HS-27A (cell line): ENCODE data around the gene EFCAB8.

Source experiments
- DNase-seq: peaks from one replicate; pipeline ENCODE4 v3.0.0-alpha.2; 2012; ENCODE audit warnings: low read depth, missing footprints

EFCAB8 gene, protein sequence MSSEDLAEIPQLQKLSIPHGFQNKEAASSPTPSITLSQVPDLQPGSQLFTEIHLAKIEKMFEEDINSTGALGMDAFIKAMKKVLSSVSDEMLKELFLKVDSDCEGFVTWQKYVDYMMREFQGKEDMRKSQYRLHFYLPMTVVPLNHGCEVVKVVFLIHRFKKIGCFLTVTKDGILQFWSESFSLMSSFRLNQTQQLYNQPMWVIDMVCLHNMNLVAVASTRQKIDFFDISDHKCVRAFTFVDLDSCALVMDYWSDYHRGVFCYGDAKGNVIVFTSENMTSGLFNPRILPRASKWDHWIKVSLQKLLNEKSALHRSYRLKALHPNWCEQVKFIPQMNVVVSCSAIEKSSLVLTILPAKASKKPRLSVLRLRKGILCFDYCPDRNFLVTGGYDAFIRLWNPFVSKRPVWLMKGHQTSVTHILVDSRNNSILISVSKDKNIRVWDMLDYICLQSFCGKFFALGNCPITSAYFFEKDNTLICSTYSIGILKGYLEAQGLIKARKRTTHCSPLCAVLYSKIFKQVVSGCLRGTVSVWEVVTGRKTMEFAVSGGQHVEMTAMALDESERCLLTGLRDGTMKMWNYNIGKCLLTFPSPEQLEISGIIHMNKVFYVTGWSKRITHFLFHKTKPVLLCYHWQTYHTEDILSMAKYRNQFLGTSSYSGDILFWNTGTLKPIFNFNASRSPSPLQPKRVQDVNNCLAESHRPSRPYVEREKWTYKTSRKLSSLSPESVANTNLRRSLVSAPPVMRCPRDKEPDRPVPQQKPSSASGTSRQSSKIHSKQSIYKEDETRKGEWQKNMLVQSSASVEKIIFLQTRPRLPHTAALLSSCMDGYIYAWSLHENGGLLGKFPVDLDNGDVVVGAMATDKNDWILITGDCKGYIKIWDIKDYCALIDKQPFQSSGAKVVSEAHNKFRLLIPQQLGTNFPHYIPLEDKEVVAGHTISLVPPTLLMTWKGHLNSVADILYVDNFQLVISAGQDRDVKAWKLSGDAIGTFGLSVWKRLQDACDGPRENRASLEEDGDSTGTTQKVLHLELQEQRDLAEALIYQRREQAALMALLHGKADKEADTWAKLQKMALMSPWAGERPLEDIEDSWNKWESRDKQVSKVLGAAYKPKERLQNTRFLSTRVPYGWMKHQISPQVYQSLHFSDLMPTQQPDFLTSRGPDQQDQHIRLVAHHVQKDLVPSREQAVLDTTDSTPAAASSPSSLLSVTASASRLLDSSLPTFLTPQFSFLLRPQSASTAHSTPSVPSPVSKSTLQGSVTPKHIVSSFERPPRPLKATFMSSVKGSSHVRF

GRCh38 chr20:32858701-32859372 is at the start of gene EFCAB8:
Gene EFCAB8 (plus strand): TSS chr20:32858923. CDS start chr20:32863793, 4,870 bp downstream.
- no peak for DNase-seq

- no peak for DNase-seq
Measured at GRCh38 chr20:32809907-32810306, 48.8 kb upstream of the EFCAB8 start.

DNA sequence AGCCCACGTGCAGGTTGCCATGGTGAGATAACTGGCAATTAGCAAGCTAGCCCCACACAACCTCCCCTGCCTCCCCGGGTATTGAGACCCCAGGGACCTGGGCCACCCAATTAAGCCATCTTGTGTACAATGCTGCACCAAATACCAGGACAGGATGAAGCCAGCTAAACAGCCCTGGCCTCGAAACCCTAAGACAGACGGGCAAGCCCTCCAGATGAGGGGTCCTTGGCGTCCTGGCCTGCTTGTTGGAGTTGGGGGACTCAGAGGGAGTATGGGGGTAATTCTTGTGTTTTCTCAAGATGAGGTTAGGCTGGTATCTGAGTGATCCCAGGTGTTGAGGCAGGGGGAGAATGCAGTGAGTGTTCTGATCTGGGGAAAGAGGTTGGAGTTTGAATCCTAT is 47.8 kb upstream of the EFCAB8 start:
- DNase-seq: no peak

GRCh38 chr20:32811886-32812285 is 46.8 kb upstream of the EFCAB8 start:
- DNase-seq: no peak

DNA sequence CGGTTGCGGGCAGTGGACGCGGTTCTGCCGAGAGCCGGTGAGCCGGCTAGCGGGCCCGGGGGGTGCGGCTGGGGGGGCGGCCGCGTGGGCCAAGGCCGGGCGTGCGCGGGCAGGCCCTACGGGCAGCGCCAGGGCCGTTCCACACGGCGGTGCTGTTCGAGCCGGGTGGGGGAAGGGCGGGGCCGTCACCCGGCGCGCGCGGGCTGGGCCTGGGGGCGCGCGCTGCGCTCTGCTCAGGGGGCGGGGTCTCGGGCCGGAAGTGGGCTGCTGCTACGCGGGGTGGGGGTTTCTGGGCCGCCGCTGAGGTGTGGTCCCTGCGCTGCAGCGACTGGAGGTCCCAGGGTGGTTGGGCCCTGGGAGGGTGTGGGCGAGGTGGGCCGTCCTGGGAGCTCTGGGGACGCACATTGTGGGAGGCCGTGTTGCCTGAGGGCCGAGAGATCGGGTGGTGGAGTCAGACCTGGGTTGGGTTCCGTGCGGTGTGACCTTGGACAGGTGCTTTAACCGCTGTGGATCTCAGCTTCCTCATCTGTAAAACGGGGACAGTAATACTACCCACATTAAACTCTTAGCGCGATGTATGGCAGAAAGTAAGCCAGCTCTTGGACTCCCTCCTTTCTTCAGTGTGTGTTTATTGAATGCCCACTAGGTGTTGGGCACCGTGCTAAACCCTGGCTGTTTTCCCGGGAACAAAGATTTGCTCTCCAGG is 38.6 kb upstream of the EFCAB8 start:
- DNase-seq: peak; percentile 31

DNA sequence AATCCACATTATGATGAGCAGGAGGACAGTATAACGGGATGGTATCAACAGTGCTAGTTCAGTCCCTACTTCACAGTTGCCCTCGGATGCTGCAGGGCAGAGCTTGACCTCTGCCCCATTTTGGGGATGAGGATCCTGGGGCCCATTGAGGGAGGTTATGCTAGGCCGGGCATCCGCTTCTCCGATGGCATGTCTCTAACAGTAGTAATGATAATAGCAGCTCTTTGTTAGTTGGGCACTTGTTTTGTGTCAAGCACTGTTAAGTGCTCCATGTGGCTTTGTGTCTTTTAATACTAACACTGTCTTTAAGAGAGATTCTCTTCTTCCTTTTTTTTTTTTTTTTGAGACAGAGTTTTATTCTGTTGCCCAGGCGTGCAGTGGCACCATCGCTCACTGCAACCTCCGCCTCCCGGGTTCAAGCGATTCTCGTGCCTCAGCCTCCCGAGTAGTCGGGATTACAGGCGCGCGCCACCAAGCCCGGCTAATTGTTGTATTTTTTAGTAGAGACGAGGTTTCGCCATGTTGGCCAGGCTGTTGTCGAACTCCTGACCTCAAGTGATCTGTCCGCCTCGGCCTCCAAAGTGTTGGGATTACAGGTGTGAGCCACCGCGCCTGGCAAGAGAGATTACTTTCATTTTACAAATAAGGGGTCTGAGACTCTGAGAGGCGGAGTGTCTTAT is 37.9 kb upstream of the EFCAB8 start:
- DNase-seq: no peak

DNA sequence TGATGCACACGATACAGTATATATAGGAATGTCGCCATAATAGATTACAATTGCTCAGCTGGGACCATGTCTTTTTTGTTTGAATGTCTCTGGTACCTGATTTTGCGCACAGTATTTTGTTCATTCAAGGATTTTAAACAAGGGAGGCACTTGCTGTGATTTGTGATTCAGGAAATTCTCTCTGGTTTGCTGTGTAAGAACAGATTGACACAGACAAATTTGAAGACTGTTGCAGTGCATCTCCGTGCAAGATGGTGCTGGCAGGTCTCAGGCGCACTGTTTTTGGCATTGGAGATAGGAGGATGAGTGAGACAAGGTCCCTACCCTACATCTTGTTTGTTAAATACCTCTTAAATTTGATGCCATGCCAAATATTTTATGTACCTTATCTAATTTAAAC is 36.5 kb upstream of the EFCAB8 start:
- DNase-seq: no peak

DNA sequence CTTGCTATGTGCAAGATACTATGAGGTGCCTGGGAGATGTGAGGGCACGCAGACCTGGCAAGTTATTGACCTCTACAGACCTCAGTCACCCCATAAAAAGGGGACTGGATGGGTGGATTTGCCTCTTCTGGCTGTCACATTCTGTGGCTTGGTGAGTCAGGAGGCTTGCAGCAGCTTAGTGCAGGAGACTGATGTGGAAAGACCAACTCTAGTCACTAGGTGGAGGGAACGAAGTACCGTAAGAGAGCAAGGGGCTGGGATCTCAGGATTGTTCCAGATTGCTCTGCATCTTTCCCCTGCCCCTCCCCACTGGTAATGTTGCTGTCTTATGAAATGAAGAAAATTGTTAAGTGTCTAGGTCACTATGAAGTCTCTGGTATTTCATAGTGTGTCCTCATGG is 35.6 kb upstream of the EFCAB8 start:
- peak; percentile 34 for DNase-seq

- no peak for DNase-seq
Measured at GRCh38 chr20:32823737-32824588, 34.8 kb upstream of the EFCAB8 start.

DNA sequence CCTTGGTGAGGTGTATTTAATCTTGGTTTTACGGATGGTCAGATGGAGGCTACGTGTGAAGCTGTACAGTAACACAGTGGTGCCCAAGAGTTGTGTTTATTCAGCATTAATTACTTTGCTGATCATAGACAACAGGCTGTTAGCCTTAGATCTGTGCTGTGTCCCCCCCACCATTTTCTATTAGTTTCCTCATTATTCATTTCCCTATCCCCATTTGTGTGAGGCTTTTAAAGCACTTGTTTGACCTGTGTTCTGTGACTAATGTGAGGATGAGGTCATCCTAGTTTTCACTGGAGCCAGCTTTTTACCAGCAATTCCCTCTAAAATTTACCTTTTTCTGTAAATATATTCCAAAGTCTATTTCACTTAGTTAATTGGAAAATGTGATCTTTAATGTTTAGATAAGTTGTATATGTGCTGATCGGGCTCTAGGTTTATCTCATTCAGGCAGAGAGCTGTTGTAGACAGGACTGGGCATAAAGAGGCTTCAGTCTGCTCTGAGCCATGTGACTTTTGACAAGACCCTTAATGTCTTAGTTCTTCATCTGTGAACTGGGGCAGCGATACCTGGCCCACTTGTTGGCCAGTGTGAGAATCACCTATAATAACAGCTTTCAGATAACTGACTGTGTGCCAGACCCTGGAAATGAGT is 30.6 kb upstream of the EFCAB8 start:
- DNase-seq: no peak

DNA sequence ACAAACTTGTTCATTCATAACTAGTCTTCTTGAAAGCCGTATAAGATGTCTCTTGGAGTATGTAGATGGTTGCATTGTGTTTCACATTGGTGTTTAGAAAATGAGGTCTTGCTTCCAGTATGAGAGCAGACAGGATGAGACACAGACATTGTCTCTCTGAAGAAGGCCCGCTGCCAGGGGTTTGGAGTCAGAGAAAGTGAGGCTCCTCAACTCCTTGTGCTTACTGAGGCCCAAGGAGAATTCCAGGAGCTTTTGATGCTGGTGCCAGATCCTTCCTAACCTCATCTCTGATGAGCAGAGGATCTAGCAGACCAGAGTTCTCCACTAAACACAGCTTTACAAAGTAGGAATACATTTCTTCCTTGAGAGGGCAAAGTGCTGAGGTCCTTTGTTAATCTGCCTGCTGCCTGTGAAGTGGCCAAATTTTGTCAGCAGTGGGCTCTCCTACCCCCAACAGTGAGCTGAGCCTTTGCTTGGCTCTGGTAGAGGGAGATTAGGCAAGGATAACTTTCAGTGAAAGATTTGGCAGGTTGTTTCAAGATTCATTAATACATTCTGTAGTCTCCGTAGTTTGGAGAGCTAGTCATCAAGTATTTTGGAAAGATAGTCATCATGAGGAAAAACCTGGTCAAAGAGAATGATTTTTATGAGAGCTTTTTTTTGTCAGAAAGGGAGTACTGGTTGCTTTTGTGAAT is 29.3 kb upstream of the EFCAB8 start:
- no peak for DNase-seq

- DNase-seq: no peak
Measured at GRCh38 chr20:32830437-32830836, 28.3 kb upstream of the EFCAB8 start.

DNA sequence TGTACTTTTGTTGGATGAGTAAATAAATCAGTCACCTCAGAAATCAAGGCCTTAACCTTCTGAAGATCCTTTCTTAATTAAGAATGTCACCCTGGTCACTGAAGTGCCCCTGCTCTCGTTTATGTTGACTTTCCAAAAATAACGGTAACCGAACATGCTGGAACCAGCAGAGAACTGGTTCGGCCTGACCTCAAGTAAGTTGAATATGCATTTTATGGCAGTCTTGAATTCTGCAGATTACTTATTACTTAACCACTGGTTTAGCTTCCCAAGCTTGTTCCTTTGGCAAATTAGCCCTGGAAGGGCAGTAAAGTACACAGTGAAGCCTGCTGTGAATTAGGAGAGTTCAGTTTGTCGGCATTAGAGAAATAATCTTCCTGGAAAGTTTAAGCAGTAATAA is 26.7 kb upstream of the EFCAB8 start:
- DNase-seq: no peak

DNA sequence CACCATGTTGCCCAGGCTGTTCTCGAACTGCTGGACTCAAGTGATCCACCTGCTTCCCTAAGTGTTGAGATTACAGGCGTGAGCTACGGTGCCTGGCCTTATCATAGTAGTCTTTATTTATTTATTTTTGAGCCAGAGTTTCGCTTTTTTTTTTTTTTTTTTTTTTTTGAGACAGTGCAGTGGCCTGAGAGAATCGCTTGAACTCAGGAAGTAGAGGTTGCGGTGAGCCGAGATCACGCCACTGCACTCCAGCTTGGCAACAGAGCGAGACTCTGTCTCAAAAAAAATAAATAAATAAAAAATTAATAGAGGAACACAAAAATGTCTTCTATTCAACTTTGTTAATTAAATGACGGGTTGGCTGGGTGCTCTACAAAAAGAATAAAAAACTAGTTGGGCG is 26.1 kb upstream of the EFCAB8 start:
- DNase-seq: no peak

DNA sequence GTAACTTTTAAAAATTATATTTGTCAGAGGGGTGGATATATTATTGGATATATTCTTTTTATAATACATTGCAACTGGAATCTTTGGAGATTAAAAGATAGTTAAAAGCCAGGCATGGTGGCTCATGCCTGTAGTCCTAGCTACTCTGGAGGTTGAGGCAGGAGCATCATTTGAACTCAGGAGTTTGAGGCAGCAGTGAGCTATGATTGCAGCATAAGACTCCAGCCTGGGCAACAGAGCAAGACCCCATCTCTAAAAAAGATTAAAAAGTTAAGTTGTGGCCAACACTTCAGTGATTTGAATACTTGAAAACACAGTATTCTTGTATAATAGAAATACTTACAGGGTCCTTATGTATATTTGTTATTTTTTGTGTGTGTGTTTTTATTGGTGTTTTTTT is 23.8 kb upstream of the EFCAB8 start:
- no peak for DNase-seq

DNA sequence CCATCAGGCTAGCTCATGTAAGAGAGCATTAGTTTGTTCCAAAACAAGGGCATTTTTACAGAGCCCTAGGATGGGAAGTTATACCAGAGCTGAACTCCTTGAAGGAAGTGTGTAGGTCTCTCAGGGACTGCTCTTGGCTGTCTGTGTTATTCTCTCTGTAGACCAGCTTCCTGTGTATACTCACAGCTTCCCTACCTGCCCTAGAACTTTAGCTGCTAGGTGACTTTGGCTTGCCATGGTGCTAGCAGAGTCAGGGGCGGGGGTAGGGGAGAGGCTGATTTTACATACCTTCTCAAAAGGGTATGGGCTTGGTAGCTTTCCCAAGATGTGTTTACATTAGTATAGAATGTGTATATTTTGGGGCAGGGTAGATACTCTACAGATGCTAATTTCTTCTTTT is 21.6 kb upstream of the EFCAB8 start:
- no peak for DNase-seq

GRCh38 chr20:32839227-32839981 is 19.3 kb upstream of the EFCAB8 start:
- no peak for DNase-seq

- DNase-seq: no peak
Measured at GRCh38 chr20:32839982-32840285, 18.8 kb upstream of the EFCAB8 start.
